ENCODE results near the gene AHCY.
A peak's percentile ranks its signal among the peaks of the same experiment; 100 is the strongest.
"Not testable (repeated sequence)": the region's sequence is repeated elsewhere in the genome, so short reads cannot be mapped to it uniquely, and the experiment has no call there.

The AHCY gene

GRCh38 chr20:34302723-34303533, at the start of gene AHCY:
TSS of gene AHCY (minus strand) at chr20:34303355. CDS start at chr20:34303270, 85 bp downstream.
- TF ChIP-seq ZFX (IDR thresholded peaks at IDR 0.05) (peak; percentile 98), CTCF (conservative IDR thresholded peaks at IDR 0.05) (no peak)
- peak within 1 kb of the TSS; percentile 93 for H3K27ac ChIP-seq

- H3K27ac ChIP-seq: peak overlapping the region; percentile 40
Observed at GRCh38 chr20:34350095-34350494, 46.9 kb upstream of the AHCY start.

GRCh38 chr20:34347571-34347970, 44.4 kb upstream of the AHCY start:
- no peak for TF ChIP-seq CTCF (conservative IDR thresholded peaks at IDR 0.05)
- no peak for TF ChIP-seq ZFX (IDR thresholded peaks at IDR 0.05)
- H3K27ac ChIP-seq: no peak overlapping the region

More at GRCh38 chr20:34350095-34350494, 46.9 kb upstream of the AHCY start:
- no peak for TF ChIP-seq CTCF (conservative IDR thresholded peaks at IDR 0.05)
- TF ChIP-seq ZFX (IDR thresholded peaks at IDR 0.05): no peak

GRCh38 chr20:34346533-34346865, 43.3 kb upstream of the AHCY start:
- not testable (repeated sequence) for H3K27ac ChIP-seq

- not testable (repeated sequence) for H3K27ac ChIP-seq
Observed at GRCh38 chr20:34345839-34346532, 42.8 kb upstream of the AHCY start.

GRCh38 chr20:34345402-34345736, 42.2 kb upstream of the AHCY start:
- TF ChIP-seq ZFX (IDR thresholded peaks at IDR 0.05) (no peak), CTCF (conservative IDR thresholded peaks at IDR 0.05) (no peak)
- no peak overlapping the region for H3K27ac ChIP-seq

- H3K27ac ChIP-seq: no peak overlapping the region
- TF ChIP-seq CTCF (conservative IDR thresholded peaks at IDR 0.05): no peak
- no peak for TF ChIP-seq ZFX (IDR thresholded peaks at IDR 0.05)
Observed at GRCh38 chr20:34344238-34344637, 41.1 kb upstream of the AHCY start.

- TF ChIP-seq ZFX (IDR thresholded peaks at IDR 0.05) (no peak), CTCF (conservative IDR thresholded peaks at IDR 0.05) (no peak)
- no peak overlapping the region for H3K27ac ChIP-seq
Observed at GRCh38 chr20:34343458-34344211, 40.5 kb upstream of the AHCY start.

- not testable (repeated sequence) for H3K27ac ChIP-seq
Observed at GRCh38 chr20:34341199-34341598, 38.0 kb upstream of the AHCY start.

- not testable (repeated sequence) for H3K27ac ChIP-seq
Observed at GRCh38 chr20:34340726-34341125, 37.6 kb upstream of the AHCY start.
